NCI-H345 treated with DMSO at 0.1 percent for 48 hours (cell line): ENCODE measurements around the gene RAET1E.
A peak's percentile ranks its signal among the peaks of the same experiment; 100 is the strongest.
"Not testable (repeated sequence)": the region's sequence is repeated elsewhere in the genome, so short reads cannot be mapped to it uniquely, and the experiment has no call there.

Experiments
- DNase-seq: peaks from one replicate; lab custom pipeline; 2025; ENCODE audit not compliant: unreplicated experiment; lab: John Stamatoyannopoulos, UW

The RAET1E gene

DNA sequence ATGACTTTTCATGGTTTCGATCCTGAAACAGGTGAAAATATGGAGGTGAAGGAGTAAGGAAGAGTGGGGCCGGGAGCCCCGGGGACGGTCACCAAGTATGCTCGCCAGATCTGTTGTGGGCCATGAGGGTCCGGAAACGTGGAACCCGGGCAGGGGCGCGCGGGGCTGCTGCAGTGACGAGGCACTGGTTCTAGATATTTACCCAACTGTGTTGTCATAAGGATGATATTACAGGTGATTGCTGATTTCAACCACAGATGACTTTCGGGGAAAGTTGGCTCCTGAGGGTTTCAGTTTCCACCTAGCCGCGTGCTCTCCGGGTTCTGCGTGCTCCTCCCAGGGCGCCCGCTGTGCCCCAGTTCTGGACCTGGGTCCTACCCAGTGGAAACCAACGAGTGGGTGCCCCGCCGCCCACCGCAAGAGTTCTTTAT lies 12.8 kb upstream of the RAET1E start:
- DNase-seq: no peak

DNA sequence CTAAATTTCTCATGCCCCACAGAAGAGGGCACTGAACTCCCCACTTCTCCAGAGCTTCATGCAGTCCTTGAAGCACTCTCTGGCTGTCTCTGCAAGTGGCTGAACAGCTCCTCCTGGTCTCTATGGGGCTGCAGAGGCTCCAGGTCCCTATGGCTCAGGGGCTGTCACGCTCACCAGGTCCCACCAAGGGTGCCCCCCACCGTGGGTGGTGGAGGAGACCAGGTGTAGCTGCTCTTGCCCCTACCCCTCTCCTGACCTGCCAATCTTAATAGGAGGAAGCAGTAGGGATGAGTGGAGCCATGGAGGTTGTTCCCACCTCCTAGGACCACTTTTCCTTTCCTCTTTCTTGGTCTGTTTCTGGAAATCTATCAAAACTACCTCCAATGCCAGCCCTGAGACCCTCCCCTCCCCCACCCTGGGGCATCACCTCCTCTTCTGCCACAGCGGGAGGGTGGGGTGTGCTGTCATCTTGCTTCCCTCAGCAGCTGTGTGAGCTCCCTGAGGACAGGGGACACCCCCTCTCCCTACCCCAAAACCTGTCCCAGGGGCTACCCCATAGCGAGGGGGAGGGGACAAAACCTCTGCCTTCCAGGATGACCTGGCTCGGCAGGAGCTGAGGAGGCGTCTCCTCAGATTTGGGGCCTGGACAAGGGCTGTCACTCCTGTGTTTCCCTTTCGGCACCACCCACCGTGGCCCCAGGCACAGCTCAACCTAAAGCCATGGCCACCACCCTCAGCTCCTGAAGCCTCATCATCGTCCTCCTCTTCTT lies 12.0 kb upstream of the RAET1E start:
- no peak for DNase-seq

DNA sequence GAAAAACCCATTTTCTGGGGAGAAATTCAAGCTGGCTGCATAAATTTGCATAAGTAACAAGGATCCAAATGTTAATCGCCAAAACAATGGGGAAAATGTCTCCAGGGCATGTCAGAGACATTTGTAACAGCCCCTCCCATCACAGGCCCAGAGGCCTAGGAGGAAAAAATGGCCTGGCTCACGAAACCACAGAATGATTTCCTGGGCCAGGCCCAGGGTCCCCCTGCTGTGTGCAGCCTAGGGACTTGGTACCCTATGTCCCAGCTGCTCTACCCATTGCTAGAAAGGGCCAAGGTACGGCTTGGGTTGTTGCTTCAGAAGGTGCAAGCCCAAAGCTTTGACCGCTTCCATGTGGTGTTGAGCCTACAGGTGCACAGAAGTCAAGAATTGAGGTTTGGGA lies 10.6 kb upstream of the RAET1E start:
- DNase-seq: not testable (repeated sequence)

DNA sequence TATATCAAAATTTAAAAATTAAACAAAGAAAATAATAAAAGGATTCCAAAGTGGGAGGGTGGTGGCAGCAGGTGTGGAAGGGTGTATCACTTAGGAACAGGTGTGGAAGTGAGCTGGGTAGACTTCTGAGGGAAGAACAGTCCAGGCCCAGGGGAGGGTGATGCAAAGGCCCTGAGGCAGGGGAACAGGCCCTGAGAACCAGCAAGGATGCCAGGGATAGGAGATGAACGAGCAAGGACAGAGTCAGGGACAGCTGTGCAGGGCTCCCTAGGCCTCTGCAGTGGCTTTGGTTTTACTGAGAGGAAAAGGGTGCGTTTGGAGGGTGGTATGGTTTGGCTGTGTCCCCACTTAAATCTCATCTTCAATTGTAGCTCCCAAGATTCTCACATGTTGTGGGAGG lies 9.4 kb upstream of the RAET1E start:
- DNase-seq: no peak

DNA sequence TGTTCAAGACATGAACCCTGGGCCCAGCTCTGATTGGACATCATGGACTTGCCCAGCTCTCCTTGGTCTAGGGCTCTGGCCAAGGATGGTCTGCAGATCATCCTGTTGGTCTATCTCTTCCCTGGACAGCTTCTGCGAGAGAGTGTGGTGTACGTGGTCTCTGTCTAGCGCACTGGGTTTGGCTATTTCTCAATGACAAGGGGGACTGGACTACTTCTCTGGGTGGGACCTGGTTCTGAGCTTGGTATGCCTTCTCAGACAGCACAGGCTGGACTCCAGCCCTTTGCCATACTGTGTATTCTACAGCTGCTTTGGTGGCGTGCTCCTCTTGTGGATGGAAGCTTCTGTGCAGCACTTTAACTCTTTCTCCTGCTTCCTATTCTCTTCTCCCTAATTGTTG lies 8.5 kb upstream of the RAET1E start:
- no peak for DNase-seq

DNA sequence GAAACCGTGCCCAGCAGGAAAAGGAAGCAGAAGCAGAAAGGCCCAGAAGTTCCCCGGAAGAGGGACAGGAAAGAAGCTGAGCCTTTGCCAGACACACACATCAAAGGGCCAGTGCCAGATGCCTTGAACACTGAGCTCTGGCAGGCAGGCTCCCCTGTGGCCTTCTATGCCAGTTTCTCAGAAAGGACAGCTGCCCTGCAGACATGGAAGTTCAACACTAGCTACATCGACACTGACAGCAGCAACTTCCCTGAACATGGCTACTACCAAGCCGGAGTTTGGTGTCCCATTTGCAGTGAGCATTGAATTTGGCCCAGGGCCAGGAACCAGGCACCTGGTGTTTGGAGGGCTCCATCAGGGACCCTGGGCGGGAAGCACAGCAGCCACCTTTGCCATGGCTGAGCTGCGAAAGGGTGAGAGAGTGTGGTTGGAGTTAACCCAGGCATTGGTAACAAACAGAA lies 8.0 kb upstream of the RAET1E start:
- no peak for DNase-seq

DNA sequence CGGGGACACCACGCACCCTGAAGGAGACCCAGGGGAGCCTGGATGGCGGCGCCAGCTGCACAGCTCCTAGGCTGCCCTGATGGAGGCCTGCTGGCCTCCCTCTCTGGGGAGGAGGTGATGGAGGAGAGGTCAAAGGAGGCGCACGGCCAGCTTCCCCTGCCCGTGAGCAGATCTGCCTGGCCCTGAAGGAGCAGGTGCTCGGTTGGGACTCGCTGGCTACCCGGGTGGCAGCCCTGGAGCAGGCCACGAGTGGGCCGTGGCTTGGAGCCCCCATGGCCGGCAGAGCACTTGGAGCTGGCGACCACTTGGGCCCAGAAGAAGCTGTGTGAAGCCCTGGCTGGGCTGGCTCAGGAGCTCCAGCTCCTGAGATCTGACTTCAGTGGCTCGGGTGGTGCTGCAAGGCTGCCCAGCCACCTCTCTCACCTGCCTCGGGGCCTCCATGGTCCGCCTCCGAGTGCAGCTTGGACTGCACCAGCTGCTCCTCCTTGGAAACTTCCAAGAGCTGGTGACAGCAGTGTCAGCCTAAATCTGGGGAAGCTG lies 7.5 kb upstream of the RAET1E start:
- no peak for DNase-seq

DNA sequence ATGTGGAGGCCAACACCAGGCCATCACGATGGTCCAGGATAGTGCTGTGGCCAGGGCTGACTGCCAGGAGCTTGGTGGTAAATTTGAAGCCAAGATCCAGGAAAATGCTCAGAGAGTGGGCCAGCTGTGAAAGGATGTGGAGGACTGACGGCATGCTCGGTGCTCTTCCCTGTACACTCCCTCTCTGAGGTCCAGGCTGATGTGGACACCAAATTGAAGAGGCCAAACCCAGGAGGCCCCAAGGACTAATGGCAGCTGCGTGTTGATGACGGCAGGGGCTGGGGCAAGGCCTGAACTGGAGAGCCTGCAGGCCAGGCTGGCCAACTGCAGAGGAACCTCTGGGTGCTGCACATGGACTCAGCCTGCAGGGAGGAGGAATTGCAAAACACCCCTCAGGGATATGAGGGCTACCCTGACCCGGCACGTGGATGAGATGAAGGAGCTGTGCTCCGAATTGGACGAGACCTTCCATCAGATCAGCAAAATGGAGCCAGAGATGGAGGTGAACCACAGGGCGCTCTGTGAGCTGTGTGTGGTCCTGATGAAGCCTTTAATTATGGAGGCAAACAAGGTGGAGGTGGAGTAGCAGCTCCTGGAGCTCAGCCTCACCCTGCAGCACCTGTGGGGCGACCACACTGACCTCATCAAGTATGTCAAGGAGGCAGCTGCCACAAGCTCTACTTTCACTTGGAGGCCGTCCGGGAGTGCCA lies 6.9 kb upstream of the RAET1E start:
- no peak for DNase-seq

DNA sequence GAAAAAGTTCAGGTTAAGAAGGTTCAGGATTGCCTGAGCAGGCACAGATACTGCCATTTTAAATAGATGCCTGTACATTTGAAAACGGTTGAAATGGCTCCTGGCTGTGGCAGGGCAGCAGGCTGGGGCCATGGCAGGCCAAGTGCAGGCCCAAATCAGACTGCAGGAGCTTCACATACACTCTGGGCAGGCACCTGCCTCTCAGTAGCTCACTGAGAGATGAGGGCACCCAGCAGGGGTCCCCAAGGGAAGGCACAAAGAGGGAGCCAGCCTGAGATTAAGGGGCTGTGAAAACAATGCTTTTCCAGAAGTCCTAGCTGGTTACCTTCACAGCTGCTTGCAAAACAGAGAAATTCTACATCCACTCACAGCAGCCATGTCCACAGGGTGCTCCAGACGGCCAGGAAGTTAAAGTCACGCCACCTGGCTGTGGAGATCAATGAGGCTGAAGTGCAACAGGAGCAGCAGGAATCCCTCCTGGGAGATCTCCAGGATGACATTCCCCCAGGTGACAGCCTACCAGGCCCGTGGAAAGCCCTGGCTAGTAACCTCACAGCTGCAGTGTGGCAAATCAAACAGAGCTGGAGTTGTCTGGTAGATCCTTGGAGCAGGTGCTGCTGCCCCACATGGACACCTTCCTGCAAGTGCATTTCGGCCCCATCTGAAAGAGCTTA lies 6.2 kb upstream of the RAET1E start:
- DNase-seq: peak; percentile 94

DNA sequence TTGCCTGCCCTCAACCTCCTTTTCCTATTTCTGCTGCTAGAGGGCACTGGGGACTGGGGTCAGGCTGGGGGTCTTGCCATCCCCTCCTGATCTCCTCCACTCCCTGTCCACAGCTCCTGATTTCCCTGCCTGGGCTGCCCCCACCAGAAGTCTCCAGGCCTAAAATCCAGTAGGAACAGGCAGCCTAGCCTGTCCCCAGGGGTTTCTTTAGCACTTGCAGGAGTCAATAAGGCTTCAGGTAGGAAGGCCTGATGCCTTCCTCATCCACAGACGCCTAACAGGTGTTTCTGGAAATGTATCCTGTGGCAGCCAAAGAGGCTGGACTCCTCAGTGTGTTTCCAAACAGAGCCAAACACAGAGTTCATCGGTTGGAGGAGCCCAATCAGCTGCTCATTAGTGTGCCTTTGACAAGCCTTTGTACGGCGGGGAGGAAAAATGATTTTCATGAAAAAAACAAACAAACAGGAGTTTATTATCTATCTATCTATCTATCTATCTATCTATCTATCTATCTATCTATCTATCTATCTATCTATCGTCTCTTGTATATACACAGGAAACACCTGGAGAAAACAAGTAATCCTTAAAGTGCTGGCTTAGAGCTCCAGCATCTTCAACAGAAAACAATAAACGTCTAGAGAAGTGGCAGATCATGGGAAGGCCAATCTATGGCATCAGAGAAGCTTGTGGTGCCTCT lies 3.7 kb upstream of the RAET1E start:
- no peak for DNase-seq

DNA sequence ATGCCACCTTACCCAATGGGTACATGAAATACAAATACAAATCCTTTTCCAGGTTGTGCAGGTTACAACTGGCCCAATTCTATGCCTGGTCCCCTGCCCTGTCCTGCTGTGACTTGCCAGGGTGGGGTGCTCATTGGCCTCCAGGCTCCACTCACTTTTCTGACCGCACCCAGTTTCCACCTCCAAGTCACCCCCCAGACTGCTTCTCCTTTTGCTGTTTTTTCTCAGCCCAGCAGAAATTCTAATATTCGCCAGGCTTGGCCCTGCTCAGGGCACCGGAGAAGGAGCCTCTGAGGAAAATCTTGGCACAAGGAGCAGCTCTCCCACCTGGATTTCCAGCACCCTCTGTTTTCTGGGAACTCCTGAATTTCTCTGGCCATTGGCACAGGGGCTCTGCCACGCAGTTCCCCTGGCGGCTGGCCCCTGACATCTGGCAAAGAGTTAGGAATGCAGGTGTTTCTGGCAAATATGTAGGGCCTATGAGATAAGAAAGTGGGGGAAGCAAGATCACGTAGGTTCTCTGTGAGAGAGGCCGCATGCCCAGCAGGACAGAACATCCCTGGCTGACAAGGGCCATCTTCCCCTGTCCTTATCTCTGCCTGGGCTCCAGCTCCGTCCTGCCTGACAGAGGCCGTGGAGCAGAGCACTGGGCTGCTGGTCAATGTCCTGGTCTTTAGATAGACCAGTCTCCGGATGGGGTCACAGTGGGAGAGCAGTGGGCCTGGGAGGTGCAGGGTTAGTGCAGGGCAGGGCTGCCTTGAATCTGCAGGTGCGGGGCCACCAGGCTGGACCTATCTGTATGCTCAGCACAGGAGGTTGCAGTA lies 2.9 kb upstream of the RAET1E start:
- DNase-seq: no peak

DNA sequence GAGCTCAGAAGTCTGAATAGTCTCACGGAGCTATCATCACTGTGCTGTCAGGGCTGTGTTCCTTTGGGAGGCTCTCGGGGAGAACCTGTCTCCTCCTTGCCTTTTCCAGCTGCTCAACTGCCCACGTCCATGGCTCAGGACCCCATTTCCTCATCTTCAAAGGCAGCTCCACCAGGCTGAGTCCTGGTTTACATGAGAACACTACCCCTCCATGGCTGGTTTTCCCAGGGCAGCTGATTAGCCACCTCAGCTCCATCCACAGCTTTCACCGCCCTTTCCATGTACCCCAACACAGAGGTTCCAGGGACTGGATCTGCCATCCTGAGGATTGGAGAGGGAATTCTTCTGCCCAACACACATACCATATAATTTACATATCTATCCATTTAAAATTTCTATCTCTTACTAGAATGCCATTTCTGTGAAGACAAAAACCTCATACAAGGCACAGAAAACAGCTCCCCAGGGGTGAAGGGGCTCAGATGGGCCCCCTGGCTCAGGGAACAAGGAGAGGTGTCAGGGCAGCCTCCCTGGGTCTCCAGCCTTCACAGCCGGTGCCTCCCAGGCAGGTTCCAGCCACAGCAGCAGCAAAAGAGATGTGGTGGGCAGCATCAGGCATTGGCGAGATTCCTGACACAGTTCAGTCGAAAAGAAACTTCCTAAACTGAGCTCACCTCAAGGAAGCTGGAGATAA lies 2.2 kb upstream of the RAET1E start:
- no peak for DNase-seq

DNA sequence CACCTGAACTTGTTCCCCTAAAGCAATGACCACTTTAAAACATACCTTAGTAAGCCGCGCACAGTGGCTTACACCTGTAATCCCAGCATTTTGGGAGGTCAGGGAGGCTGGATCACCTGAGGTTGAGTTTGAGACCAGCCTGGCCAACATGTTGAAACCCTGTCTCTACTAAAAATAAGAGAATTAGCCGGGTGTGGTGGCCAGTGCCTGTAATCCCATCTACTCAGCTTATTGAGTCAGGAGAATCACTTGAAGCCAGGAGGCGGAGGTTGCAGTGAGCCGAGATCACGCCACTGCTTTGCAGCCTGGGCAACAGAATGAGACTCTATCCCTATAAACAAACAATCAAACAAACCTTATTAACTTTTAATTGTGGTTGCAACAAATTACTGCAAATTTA lies 1.6 kb upstream of the RAET1E start:
- DNase-seq: no peak

DNA sequence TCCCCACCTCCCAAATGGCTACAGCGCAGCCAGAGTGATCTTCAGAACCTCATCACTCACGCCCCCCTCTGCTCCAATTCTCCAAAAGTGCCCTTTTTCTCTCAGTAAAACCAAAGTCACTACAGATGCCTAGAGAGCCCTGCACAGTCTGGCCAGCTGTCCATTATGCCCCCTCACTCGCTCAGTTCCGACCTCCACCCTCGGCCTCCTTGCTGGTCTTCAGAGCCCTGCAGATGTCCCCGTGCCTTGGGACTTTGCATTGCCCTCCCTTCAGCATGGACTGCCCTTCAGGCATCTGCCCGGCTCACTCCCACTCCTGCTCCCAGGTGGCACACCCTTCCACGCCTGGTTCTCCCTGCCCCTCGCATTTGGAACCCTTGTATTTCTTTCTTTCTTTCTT lies 1.1 kb upstream of the RAET1E start:
- no peak for DNase-seq

DNA sequence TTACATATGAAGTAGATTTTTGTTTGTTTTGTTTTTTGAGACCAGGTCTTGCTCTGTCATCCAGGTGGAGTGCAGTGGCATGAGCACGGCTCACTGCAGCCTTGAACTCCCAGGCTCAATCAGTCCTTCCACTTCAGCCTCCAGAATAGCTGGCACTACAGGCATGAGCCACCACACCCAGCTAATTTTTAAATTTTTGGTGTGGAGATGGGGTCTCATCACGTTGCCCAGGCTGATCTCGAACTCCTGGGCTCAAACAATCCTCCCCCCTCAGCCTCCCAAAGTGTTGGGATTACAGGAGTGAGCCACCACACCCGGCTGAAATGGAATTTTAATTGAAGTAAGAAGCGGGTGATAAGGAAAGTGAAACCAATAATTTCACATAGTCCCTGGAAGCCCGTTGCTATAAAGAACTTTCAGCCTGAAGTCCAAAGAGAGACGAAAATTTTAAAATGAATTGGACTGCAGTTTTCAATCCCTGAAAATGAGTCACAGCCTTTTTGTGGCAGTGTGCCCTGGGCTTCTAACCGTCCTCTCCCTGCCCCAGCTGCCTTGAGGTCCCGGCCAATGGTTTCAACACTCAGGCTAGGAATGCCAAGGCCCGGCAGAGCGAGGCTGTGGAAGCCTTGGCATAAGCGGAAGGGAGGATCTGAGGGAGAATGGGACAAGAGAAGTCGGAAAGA lies 757 bp downstream of the RAET1E start:
- no peak for DNase-seq

DNA sequence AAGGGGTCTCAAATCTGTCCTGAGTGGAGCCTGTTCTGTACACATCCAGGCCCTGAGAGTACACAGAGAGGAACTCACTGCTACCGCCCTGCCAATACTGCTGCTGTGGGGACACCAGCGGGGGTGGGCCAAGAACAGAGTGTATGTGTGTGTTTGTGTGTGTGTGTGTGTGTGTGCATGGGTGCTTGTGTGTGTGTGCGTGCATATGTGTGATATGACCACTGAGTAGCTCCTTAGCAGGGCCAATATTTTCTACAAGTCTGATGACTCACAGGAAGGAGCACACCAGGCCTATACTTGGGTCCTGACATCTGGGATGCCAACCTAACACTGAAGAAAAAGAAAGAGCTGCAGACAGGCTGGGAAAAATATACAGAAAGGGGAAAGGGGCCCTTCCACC lies 1.4 kb downstream of the RAET1E start:
- no peak for DNase-seq

DNA sequence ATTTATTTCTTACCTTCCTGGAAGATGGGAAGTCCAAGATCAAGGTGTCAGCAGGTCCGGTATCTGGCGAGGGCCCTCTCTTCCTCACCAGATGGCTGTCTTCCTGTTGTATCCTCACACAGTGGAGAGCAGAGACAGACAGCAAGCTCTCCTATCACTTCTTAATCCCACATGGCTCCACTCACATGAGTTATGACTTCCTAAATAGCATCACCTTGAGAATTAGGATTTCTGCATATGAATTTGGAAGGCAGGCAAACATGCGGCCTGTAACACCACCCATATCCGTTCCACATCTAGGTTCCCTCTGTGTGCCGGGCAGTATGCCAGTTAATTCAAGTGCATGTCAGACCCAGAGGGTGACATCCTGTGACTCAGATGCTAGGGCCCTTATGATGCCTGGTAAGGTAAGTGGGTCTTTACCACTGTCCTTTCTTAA lies 2.1 kb downstream of the RAET1E start:
- DNase-seq: peak; percentile 80

DNA sequence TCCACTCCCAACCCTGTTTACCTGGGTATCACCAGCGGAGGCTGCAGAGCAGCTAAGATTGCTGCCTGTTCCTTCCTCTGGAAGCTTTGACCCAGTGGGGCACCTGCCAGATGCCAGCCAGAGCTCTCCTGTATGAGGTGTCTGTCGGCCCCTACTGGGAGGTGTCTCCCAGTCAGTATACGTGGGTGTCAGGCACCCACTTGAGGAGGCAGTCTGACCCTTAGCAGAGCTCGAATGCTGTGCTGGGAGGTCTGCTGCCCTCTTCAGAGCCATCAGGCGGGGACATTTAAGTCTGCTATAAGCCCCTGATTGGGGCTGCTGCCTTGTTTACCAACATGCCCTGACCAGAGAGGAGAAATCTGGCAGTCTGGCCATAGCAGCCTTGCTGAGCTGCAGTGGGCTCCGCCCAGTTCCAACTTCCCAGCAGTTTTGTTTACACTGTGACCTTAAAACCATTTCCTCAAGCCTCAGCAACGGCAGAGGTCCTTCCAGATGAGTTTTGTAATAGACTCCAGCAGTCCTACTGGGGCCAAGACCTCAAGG lies 2.8 kb downstream of the RAET1E start:
- DNase-seq: no peak

DNA sequence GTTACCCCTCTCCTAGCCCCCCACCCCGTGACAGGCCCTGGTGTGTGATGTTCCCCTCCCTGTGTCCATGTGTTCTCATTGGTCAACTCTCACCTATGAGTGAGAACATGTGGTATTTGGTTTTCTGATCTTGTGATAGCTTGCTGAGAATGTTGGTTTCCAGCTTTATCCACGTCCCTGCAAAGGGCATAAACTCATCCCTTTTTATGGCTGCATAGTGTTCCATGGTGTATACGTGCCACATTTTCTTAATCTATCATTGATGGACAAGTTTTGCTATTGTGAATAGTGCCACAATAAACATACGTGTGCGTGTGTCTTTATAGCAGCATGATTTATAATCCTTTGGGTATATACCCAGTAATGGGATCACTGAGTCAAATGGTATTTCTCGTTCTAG lies 6.0 kb downstream of the RAET1E start:
- not testable (repeated sequence) for DNase-seq
